Neural cell (in vitro differentiated cells): ENCODE measurements around the gene CSRNP3. TPM values are rescaled to one million over a fixed set of nuclear protein-coding genes. Genes with fewer than 3 reads are reported as not detected.

Experiments
- H2AFZ ChIP-seq: fragments of 200-600, 300-800 bp; sonication (generic), shearing (Covaris generic); 2 replicates; pipeline ENCODE4 v1.6.0; 2014; ENCODE audit warnings: low read depth, mild to moderate bottlenecking, antibody characterized with exemption, low read length, moderate library complexity
- H3F3A ChIP-seq: fragments of 200-600 bp; shearing (Covaris generic); 2 replicates; pipeline ENCODE4 v1.6.1; 2016; ENCODE audit warnings: mild to moderate bottlenecking, moderate library complexity, mixed read lengths, antibody characterized with exemption, low read length; ENCODE audit not compliant: insufficient read depth, poor library complexity, severe bottlenecking
- H3K27ac ChIP-seq: fragments of 200-600, 300-800 bp; sonication (generic), shearing (Covaris generic); 2 replicates; pipeline ENCODE4 v1.5.1; 2014; ENCODE audit warnings: mild to moderate bottlenecking, low read length, moderate library complexity
- H3K27me3 ChIP-seq: fragments of 300-800, 200-600 bp; sonication (generic), shearing (Covaris generic); 2 replicates; pipeline ENCODE4 v1.6.0; 2014; ENCODE audit warnings: mild to moderate bottlenecking, low read depth, low read length, moderate library complexity; ENCODE audit not compliant: insufficient read depth
- H3K36me3 ChIP-seq: fragments of 300-800, 200-600 bp; sonication (generic), shearing (Covaris generic); 2 replicates; pipeline ENCODE4 v1.5.1; 2014; ENCODE audit warnings: mild to moderate bottlenecking, antibody characterized with exemption, low read length, moderate library complexity; ENCODE audit not compliant: insufficient read depth
- H3K4me2 ChIP-seq: fragments of 300-800, 200-600 bp; sonication (generic), shearing (Covaris generic); 2 replicates; pipeline ENCODE4 v1.6.0; 2014; ENCODE audit warnings: mild to moderate bottlenecking, low read length
- H3K4me3 ChIP-seq: fragments of 300-800, 200-600 bp; sonication (generic), shearing (Covaris generic); 2 replicates; pipeline ENCODE4 v1.5.1; 2014; ENCODE audit warnings: mild to moderate bottlenecking, low read length, moderate library complexity
- H3K79me2 ChIP-seq: fragments of 200-600 bp; shearing (Covaris generic); replicated peaks from 2 replicates; pipeline ENCODE4 v1.6.0; 2014; ENCODE audit warnings: mild to moderate bottlenecking, low read length, moderate library complexity; ENCODE audit not compliant: insufficient read depth
- H3K9ac ChIP-seq: fragments of 300-800, 200-600 bp; sonication (generic), shearing (Covaris generic); 2 replicates; pipeline ENCODE4 v1.6.1; 2016; ENCODE audit warnings: mild to moderate bottlenecking, low read length, mixed read lengths
- H3K9me2 ChIP-seq: fragments of 200-600 bp; shearing (Covaris generic); 2 replicates; pipeline ENCODE4 v1.6.1; 2016; ENCODE audit warnings: mild to moderate bottlenecking, low read length, mixed read lengths; ENCODE audit not compliant: insufficient read depth
- H3K9me3 ChIP-seq: fragments of 200-600, 300-800 bp; sonication (generic), shearing (Covaris generic); 2 replicates; pipeline ENCODE4 v1.6.1; 2016; ENCODE audit warnings: mild to moderate bottlenecking, mixed run types, low read length, moderate library complexity, mixed read lengths
- H4K20me1 ChIP-seq: fragments of 200-600 bp; shearing (Covaris generic); 2 replicates; pipeline ENCODE4 v1.6.1; 2016; ENCODE audit warnings: mild to moderate bottlenecking, mixed run types; ENCODE audit not compliant: insufficient read depth
- CTCF ChIP-seq: fragments of 450-650 bp; IDR thresholded peaks from 2 replicates; pipeline ENCODE4 v1.5.1; 2014; ENCODE audit warnings: antibody characterized with exemption, mild to moderate bottlenecking, moderate library complexity; ENCODE audit not compliant: poor library complexity, severe bottlenecking
- EP300 ChIP-seq: fragments of 450-650 bp; conservative IDR thresholded peaks from 2 replicates; pipeline ENCODE4 v1.6.1; 2014; ENCODE audit warnings: antibody characterized with exemption, mild to moderate bottlenecking, moderate library complexity; ENCODE audit not compliant: poor library complexity, severe bottlenecking
- EZH2 ChIP-seq: fragments of 200-600, 300-800 bp; shearing (Covaris generic), sonication (generic); IDR thresholded peaks from 2 replicates; pipeline ENCODE4 v1.6.1; 2014; ENCODE audit warnings: antibody characterized with exemption, low read length, borderline replicate concordance, mild to moderate bottlenecking; ENCODE audit not compliant: insufficient read depth, poor library complexity, severe bottlenecking
- MXI1 ChIP-seq: fragments of 450-650 bp; conservative IDR thresholded peaks from 2 replicates; pipeline ENCODE4 v1.6.1; 2014; ENCODE audit warnings: antibody characterized with exemption, mild to moderate bottlenecking; ENCODE audit not compliant: poor library complexity, severe bottlenecking
- POLR2AphosphoS5 ChIP-seq: IDR thresholded peaks from 2 replicates; pipeline ENCODE4 v1.6.1; 2012
- RAD21 ChIP-seq: fragments of 450-650 bp; conservative IDR thresholded peaks from 2 replicates; pipeline ENCODE4 v1.6.1; 2014; ENCODE audit warnings: antibody characterized with exemption, mild to moderate bottlenecking, moderate library complexity
- SMC3 ChIP-seq: fragments of 450-650 bp; conservative IDR thresholded peaks from 2 replicates; pipeline ENCODE4 v1.6.1; 2014; ENCODE audit warnings: antibody characterized with exemption, mild to moderate bottlenecking, moderate library complexity; ENCODE audit not compliant: poor library complexity
- TAF1 ChIP-seq: IDR thresholded peaks from 2 replicates; pipeline ENCODE4 v1.6.1; 2012; ENCODE audit warnings: low read depth
- polyA plus RNA-seq: library from polyadenylated mRNA; depleted of rRNA; stranded (reverse); fragments of >200 nt; gene quantifications from 2 replicates; pipeline ENCODE4 v1.2.3, GENCODE V29; 2014
- TF ChIP-seq, protein P1 (sequence below): IDR thresholded peaks from 2 replicates; pipeline ENCODE4 v1.6.1; 2012; ENCODE audit warnings: borderline replicate concordance

The CSRNP3 gene
- polyA plus RNA-seq, 1 donor from 2014 or later, result 66.6 TPM

DNA sequence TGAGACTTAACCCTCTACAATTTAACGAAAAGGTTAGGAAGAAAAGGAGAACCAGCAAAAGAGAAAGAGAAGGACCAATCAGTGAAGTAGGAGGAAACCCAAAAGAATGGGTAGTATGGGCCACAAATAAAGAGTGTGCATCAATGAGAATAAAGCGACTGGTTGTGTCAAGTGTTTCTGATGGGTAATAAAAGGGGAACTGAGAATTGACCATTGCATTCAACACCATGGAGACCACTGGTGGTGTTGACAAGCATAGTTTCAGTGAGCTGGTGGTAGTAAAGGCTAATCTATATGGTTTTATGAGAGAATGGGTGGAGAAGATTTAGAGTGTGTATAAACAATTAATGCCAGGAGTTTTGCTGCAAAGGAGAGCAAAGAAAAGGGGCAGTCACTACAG lies 75.4 kb downstream of the CSRNP3 start:
- Histone ChIP-seq H3K9ac (no peak overlapping the region), H3F3A (no peaks in the 10 kb centered on the region), H3K27me3 (no peaks in the 10 kb centered on the region), H3K36me3 (no peaks in the 10 kb centered on the region), H4K20me1 (no peaks in the 10 kb centered on the region), H3K79me2 (peaks cover 3% of the 10 kb centered on the region), H2AFZ (no peak overlapping the region), H3K4me2 (no peak overlapping the region), H3K27ac (no peak overlapping the region), H3K4me3 (no peak overlapping the region), H3K9me3 (no peaks in the 10 kb centered on the region), H3K9me2 (no peaks in the 10 kb centered on the region)
- no peak for TF ChIP-seq RAD21
- no peak for TF ChIP-seq SMC3
- TF ChIP-seq CTCF, result no peak
- TF ChIP-seq, protein P1, sequence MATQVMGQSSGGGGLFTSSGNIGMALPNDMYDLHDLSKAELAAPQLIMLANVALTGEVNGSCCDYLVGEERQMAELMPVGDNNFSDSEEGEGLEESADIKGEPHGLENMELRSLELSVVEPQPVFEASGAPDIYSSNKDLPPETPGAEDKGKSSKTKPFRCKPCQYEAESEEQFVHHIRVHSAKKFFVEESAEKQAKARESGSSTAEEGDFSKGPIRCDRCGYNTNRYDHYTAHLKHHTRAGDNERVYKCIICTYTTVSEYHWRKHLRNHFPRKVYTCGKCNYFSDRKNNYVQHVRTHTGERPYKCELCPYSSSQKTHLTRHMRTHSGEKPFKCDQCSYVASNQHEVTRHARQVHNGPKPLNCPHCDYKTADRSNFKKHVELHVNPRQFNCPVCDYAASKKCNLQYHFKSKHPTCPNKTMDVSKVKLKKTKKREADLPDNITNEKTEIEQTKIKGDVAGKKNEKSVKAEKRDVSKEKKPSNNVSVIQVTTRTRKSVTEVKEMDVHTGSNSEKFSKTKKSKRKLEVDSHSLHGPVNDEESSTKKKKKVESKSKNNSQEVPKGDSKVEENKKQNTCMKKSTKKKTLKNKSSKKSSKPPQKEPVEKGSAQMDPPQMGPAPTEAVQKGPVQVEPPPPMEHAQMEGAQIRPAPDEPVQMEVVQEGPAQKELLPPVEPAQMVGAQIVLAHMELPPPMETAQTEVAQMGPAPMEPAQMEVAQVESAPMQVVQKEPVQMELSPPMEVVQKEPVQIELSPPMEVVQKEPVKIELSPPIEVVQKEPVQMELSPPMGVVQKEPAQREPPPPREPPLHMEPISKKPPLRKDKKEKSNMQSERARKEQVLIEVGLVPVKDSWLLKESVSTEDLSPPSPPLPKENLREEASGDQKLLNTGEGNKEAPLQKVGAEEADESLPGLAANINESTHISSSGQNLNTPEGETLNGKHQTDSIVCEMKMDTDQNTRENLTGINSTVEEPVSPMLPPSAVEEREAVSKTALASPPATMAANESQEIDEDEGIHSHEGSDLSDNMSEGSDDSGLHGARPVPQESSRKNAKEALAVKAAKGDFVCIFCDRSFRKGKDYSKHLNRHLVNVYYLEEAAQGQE, result no peak
- no peak for TF ChIP-seq EP300
- TF ChIP-seq POLR2AphosphoS5, result no peak
- no peak for TF ChIP-seq TAF1
- no peak for TF ChIP-seq MXI1
- TF ChIP-seq EZH2, result no peak

DNA sequence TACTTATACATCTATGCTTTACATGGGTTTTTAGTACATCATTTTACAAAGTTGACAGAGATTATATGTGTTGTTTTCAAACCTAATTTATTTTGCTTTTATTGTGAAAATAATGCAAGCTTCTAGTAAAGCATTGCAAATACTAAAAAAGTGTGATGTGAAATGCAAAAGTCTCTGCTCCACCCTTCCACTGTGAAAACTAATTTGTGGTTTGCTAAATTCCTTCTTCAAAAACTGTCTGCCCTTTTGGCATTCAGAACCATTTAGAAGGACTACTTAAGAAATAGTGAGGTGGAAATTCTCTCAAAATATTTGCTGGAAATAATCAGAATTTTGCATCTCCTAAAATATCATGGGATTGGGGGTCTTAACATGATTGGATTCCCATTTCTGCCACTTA lies 78.4 kb downstream of the CSRNP3 start:
- Histone ChIP-seq H3K27me3 (no peaks in the 10 kb centered on the region), H3F3A (no peaks in the 10 kb centered on the region), H3K27ac (no peak overlapping the region), H2AFZ (no peak overlapping the region), H3K9me2 (no peaks in the 10 kb centered on the region), H3K9me3 (no peaks in the 10 kb centered on the region), H3K4me3 (no peak overlapping the region), H4K20me1 (no peaks in the 10 kb centered on the region), H3K79me2 (peaks cover 11% of the 10 kb centered on the region), H3K9ac (no peak overlapping the region), H3K36me3 (no peaks in the 10 kb centered on the region), H3K4me2 (no peak overlapping the region)
- TF ChIP-seq EZH2 (no peak), EP300 (no peak), TAF1 (no peak), CTCF (no peak), MXI1 (no peak), RAD21 (no peak), SMC3 (no peak), POLR2AphosphoS5 (no peak)
- TF ChIP-seq, protein P1, result no peak
